ENCODE data around the gene BTAF1. TPM values are rescaled to one million over a fixed set of nuclear protein-coding genes. Genes with fewer than 3 reads are reported as not detected.
"Not testable (repeated sequence)": the region's sequence is repeated elsewhere in the genome, so short reads cannot be mapped to it uniquely, and the experiment has no call there.

BTAF1 gene
- total RNA-seq, 3 donors from 2014 or later, result 44.5 to 49.5 (median 46.3) TPM

DNA sequence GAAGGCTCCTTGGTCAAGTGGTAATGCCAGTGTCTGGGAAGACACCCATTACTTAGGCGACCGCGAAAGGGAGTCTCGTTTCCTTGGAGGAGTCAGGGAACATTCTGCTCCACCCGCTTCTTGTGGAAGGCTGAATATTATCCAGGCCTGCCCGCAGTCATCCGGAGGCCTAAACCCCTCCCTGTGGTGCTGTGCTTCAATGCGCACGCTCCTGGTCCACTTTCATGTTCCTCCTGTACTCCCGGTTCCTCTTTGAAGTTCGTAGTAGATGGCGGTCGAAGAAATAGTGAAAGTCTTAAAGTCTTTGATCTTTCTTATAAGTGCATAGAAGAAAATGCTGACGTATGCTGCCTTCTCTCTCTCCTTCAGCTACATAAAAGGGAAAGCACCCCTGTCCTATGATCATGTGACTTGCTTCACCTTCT lies 29.3 kb upstream of the BTAF1 start:
- H3K36me3 Mint-ChIP-seq (ENCODE audit: insufficient read depth); DNase-seq; H3K4me3 Mint-ChIP-seq; ATAC-seq; H3K4me1 Mint-ChIP-seq (ENCODE audit: low read depth); H3K27me3 Mint-ChIP-seq (ENCODE audit: low read depth); H3K9me3 Mint-ChIP-seq: not testable (repeated sequence)

DNA sequence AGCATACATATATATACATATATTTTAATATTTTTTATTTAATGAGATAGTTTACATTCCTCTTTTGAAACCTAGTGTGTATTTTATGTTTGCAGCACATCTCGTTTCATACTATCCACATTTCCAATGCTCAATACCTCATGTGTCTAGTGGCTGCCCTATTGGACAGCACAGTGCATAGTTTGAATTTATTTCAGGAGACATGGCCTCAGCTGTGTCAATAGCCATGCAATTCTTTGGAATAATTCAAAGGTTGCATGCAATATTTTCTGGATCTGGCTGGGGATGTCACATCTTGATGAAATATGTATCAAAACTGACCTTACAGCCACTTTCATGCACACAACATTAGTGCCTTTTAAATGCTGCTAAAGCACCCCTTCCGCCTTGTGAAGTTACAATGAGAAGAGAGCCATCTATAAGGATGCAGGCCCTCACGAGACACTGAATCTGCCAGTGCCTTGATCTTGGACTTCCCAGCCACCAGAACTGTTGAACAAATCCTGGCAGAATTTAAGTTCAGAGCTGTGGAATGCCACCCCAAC lies 27.3 kb upstream of the BTAF1 start:
- Mint-ChIP-seq H3K4me1 (ENCODE audit: low read depth) (peaks cover 3% of the 10 kb centered on the region), H3K36me3 (ENCODE audit: insufficient read depth) (no peaks in the 10 kb centered on the region), H3K27me3 (ENCODE audit: low read depth) (peaks cover 2% of the 10 kb centered on the region), H3K4me3 (no peak overlapping the region), H3K9me3 (no peaks in the 10 kb centered on the region)
- no peak for ATAC-seq
- no peak for DNase-seq

DNA sequence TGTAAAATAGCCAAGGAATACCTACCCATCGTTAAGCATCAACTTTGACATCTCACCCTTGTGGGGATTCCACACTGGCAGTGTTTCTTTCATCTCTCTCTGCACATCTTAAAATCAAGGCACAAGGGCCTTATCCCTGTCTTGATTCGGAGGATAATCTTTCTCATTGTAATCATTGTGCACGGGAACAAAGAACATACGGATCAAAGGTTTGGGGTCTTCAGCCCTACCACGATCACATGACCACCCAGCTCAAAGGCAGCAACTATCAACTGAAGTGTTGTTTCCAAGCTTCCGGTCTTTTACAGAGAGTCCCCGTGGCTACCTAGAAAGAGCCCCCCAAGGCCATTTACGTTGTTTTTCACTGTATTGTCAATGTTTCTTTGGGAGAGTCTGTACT lies 26.1 kb upstream of the BTAF1 start:
- Mint-ChIP-seq H3K27me3 (ENCODE audit: low read depth) (peaks cover 2% of the 10 kb centered on the region), H3K4me3 (no peak overlapping the region), H3K36me3 (ENCODE audit: insufficient read depth) (no peaks in the 10 kb centered on the region), H3K4me1 (ENCODE audit: low read depth) (peaks cover 14% of the 10 kb centered on the region), H3K9me3 (no peaks in the 10 kb centered on the region)
- DNase-seq (no peak), ATAC-seq (no peak)

DNA sequence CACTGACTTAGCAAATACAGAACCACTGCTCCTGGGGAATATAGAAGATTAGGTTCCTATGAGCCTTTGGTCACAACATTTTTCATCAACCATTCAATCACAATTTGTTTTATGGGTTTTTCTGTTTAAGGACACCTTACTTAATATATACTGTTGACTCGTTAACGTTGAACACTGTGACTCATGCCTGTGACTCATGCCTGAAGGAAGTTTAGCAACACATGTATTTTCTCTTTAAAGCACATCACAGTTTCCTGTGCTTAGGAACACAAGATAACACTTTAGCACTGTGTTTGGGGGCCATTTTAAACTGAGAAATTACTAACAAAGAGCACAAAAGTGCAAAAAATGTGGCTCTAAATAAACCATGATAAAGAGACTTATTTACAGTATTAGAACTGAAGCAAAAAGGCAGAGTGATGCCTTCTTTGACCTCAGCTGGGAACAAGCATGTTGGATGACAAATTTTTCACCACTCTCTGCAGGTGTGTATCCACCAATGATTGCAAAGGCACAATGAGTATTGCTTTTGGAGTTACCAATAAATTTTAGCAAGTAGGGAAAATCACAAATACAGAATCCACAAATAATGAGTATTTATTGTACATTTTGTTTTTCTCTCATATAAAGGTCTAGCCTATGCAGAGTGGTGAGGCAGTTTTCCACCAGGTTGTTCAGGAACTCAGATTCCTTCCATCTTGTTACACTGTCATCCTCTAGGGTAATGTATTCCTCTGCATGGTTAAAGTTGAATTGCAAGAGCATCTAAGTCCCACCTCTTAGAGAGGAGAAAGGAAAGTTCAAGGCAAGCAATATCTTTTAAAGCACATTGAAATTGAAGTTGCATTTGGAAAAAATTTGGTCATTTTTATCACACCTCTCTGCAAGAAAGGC lies 21.5 kb upstream of the BTAF1 start:
- peak; percentile 99 to 100 for ATAC-seq
- H3K4me1 Mint-ChIP-seq (ENCODE audit: low read depth), result peaks cover 19% of the 10 kb centered on the region
- H3K27me3 Mint-ChIP-seq (ENCODE audit: low read depth), result peaks cover 2% of the 10 kb centered on the region
- H3K4me3 Mint-ChIP-seq, result no peak overlapping the region
- no peaks in the 10 kb centered on the region for H3K9me3 Mint-ChIP-seq
- no peaks in the 10 kb centered on the region for H3K36me3 Mint-ChIP-seq (ENCODE audit: insufficient read depth)
- peak; percentile 47 for DNase-seq

DNA sequence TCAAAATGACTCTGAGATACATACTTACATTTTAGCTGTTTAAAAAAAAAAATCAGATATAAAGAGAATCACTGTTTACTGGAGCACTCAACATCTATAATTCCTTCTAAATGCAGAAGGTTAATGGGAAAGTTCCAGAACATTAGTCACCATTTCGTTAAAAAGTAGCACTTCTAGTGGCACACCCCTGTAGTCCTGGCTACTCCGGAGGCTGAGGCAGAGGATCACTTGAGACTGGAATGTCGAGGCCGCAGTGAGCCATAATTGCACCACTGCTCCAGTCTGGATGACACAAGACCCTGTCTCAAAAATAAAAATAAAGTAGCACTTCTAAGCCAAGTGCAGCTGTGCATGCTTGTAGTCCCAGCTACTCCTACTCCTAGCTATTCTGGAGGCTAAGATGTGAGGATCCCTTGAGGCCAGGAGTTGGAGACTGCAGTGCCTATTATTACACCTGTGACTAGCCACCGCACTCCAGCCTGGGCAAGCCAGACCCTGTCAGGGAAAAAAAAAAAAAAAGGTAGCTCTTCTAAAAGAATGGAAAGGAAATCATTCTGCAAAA lies 16.5 kb upstream of the BTAF1 start:
- H3K9me3 Mint-ChIP-seq, result no peaks in the 10 kb centered on the region

DNA sequence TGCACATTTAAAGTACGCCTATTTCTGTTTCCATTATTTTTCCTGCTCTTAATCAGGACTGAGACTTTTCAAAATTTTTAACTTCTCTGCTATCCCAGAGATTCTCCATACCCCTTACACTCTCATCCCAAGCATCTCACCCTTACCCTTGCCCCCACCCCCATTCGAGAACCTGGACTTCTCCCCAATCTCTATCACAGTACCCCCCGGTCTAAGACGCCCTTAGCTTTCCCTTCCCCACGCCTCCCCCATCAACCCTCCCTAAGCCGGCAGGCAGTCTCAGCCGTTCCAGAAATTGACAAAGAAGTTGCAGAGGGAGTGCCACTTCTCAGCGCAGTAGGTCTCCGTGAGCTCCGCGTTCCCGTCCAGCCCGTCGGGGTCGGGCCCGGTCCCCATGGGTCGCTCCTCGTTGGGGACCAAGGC lies 15.6 kb upstream of the BTAF1 start:
- Mint-ChIP-seq H3K36me3 (ENCODE audit: insufficient read depth) (no peaks in the 10 kb centered on the region), H3K27me3 (ENCODE audit: low read depth) (peaks cover under 1% of the 10 kb centered on the region), H3K4me1 (ENCODE audit: low read depth) (peaks cover 16% of the 10 kb centered on the region), H3K9me3 (no peaks in the 10 kb centered on the region), H3K4me3 (peak overlapping the region; percentile 90)
- ATAC-seq (no peak), DNase-seq (no peak)

More for the DNA sequence above, 16.5 kb upstream of the BTAF1 start:
- Mint-ChIP-seq H3K36me3 (ENCODE audit: insufficient read depth) (no peaks in the 10 kb centered on the region), H3K27me3 (ENCODE audit: low read depth) (no peaks in the 10 kb centered on the region), H3K4me3 (peak overlapping the region; percentile 90), H3K4me1 (ENCODE audit: low read depth) (peaks cover 22% of the 10 kb centered on the region)
- DNase-seq, result no peak
- no peak for ATAC-seq

DNA sequence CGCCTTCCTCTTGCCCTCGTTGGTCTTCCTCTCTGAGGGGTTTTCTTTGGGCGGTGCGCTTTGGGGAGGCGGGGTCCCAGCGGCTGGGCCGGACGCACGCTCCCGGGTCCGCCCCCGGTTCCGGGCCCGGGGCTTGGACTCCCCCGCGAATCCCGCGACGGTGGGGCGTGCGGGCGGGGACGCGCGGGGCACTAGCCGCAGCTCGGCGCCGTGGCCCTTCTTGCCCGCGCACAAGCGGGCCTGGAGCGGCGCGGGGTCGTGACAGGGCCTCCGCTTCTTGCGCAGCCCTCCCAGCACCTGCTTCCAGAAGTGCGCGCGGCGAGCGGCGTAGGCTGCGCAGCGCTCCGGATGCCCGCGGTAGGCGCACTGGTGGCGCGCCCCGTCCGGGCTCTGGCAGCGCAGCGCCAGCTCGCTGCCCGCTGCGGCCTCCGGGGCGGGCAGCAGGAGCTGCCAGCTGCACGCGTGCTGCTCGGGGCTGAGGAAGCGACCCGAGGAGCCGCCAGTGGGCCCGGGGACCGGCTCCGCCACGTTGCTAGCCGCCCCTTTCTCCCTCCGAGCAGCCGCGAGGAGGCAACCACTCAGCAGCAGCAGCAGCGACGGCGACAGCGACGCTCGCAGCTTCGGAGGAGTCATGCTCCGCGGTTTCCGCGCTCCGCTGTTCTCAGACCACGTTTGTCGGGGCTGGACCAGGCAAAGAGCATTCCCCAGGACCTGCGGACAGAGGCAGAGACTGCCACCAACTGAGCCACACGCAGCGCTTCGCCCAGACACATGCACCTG lies 15.0 kb upstream of the BTAF1 start:
- Mint-ChIP-seq H3K27me3 (ENCODE audit: low read depth) (peaks cover 1% of the 10 kb centered on the region), H3K4me1 (ENCODE audit: low read depth) (peaks cover 16% of the 10 kb centered on the region), H3K4me3 (peak overlapping the region; percentile 90), H3K36me3 (ENCODE audit: insufficient read depth) (no peaks in the 10 kb centered on the region), H3K9me3 (no peaks in the 10 kb centered on the region)
- peak; percentile 92 to 94 for ATAC-seq
- peak; percentile 63 for DNase-seq

DNA sequence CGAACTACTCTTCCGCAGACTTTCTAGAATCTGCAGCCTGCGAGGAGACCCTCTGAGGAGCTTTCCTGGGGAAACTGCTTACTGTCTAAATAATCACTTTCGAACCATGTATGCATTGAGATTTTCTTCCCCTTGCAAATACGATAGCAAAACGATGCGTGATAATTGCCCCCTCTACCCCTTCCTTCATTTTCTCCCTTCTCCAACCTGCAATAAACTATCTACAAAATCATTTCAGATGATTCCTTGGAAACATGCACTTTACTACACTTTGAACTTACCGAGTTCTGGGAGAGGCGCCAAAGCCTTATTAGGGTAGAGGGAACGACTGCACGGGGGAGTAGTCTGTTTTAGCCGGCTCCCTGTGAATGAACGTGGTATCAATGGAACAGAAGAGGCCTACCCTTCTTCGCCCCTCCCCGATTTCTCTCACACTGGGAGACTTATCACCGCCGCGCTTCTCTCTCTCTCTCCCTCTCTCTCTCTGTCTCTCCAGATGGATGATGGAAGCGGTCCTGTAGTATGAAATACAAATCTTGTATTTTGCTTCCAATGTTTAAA lies 14.4 kb upstream of the BTAF1 start, which contains the start of gene FGFBP3:
TSS of gene FGFBP3 (minus strand) at position 370 of the 561 bp plus-strand sequence. CDS start 517 bp downstream, outside the sequence.
- no peaks in the 10 kb centered on the region for H3K9me3 Mint-ChIP-seq
- H3K4me1 Mint-ChIP-seq (ENCODE audit: low read depth), result peaks cover 16% of the 10 kb centered on the region
- H3K4me3 Mint-ChIP-seq, result peak within 1 kb of the TSS; percentile 86
- H3K27me3 Mint-ChIP-seq (ENCODE audit: low read depth), result peaks cover 7% of the 10 kb centered on the region
- ATAC-seq, result peak; percentile 14 to 16
- H3K36me3 Mint-ChIP-seq (ENCODE audit: insufficient read depth), result no peaks in the 10 kb centered on the region
- DNase-seq, result peak; percentile 16

DNA sequence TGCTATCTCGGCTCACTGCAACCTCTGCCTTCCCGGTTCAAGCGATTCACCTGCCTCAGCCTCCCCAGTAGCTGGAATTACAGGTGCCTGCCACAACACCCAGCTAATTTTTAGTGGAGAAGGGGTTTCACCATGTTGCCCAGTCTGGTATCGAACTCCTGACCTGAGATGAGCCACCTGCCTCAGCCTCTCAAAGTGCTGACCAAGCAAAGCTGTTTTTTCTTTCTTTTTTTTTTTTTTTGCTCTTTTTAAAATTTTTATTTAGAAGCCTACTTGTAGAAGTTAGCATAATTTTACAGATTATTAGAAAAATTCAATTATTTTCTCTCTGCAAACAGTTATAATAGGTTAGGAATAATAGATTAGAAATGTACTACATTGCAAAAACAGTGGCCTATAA lies 13.1 kb upstream of the BTAF1 start:
- ATAC-seq, result no peak
- DNase-seq, result no peak
- H3K27me3 Mint-ChIP-seq (ENCODE audit: low read depth), result peaks cover 13% of the 10 kb centered on the region
- H3K9me3 Mint-ChIP-seq, result no peaks in the 10 kb centered on the region
- no peaks in the 10 kb centered on the region for H3K36me3 Mint-ChIP-seq (ENCODE audit: insufficient read depth)
- H3K4me3 Mint-ChIP-seq, result no peak overlapping the region
- H3K4me1 Mint-ChIP-seq (ENCODE audit: low read depth), result peaks cover 16% of the 10 kb centered on the region

DNA sequence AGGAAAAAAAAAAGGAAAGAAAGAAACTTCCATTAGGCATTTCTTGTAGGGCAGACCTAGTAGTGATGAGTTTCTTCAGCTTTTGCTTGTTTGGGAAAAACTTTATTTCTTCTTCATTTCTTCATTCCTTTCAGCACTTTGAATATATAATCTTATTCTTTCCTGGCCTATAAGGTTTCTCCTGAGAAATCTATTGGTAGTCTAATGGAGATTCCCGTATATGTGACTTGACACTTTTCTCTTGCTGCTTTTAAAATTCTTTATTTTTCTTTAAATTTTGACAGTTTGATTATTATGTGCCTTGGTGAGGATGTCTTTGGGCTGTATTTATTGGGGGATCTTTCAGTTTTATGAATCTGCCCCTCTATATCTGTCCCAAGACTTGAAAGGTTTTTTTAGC lies 3.9 kb upstream of the BTAF1 start:
- Mint-ChIP-seq H3K4me1 (ENCODE audit: low read depth) (peaks cover 10% of the 10 kb centered on the region), H3K27me3 (ENCODE audit: low read depth) (peaks cover 27% of the 10 kb centered on the region), H3K4me3 (no peak overlapping the region), H3K36me3 (ENCODE audit: insufficient read depth) (no peaks in the 10 kb centered on the region), H3K9me3 (no peaks in the 10 kb centered on the region)
- DNase-seq, result no peak
- ATAC-seq, result no peak

DNA sequence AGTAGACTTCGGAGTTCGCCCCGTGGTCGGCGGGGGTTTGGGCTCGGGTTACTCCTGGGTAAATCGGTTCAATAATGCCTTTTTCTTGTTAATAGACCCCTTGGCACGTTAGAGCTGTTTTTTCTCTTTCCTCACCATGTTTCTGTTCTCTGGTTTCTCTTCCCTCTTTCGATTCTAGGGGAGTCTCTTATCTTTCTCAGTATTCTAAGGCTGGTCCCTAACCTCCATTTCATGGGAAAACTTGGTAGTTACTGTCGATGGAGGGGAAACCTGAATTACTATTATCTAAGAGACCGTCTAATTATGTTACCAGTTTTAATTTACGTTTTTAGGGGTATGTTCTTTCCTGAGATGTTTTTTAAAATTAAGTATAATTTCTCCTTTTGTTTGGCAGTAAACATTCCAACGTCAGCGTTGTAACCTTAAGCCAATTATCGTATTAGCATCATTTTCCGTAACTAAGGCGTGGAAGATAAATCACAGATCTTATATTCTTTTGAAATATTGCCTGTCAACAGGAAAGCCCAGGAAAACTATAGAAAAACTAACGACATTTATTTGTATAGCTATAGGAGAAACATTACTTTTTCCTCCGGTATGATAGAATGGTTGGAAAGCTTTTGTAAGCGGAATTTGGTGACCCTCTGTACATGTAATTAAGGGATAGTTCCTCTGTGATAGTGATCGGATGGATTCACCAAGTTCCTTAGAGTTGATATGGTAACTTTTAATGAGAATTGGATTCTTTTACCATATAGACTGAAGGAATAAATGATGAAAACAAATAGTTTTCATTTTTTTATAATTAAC lies 847 bp downstream of the BTAF1 start:
- Mint-ChIP-seq H3K4me1 (ENCODE audit: low read depth) (peaks cover 42% of the 10 kb centered on the region), H3K4me3 (peak overlapping the region; percentile 95), H3K27me3 (ENCODE audit: low read depth) (no peaks in the 10 kb centered on the region), H3K36me3 (ENCODE audit: insufficient read depth) (peaks cover 18% of the 10 kb centered on the region), H3K9me3 (no peaks in the 10 kb centered on the region)
- ATAC-seq, result peak in 1 of 2 donors; percentile 2
- no peak for DNase-seq

DNA sequence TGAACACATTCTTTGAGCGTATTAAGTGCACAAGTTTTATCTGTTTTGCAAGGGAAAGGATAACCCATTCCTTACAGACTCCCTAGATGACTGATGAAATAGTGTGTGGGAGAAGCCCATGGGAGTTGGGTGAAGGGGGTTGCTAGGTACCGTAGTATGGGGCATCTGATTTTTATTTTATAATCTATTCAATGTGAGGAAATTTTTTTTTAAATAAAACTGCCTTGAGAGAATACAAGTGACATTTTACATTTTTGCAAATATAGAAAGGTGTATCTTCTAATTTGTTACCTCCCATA lies 1.4 kb downstream of the BTAF1 start:
- H3K4me1 Mint-ChIP-seq (ENCODE audit: low read depth), result peaks cover 42% of the 10 kb centered on the region
- DNase-seq, result no peak
- H3K4me3 Mint-ChIP-seq, result peak overlapping the region; percentile 95
- peaks cover 18% of the 10 kb centered on the region for H3K36me3 Mint-ChIP-seq (ENCODE audit: insufficient read depth)
- no peaks in the 10 kb centered on the region for H3K9me3 Mint-ChIP-seq
- no peaks in the 10 kb centered on the region for H3K27me3 Mint-ChIP-seq (ENCODE audit: low read depth)
- ATAC-seq, result no peak

DNA sequence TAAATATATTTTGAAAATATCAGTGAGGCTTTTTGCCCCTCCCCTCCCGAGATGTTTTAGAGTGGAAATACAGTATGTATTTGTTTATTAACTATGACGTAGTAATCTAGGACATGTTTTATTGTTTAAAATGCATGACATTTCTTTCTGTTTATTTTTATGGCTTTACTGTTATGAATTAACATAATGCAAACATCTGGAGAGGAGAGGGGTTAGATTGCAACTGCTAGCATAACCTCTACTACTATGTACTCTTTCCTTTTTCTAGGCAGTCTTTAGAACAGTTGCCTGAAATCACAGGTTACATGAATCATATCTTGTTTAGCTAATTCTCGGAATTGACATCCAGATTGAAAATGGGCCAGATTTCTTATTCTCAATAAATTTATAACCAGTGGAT lies 7.4 kb downstream of the BTAF1 start:
- Mint-ChIP-seq H3K36me3 (ENCODE audit: insufficient read depth) (peaks cover 45% of the 10 kb centered on the region), H3K27me3 (ENCODE audit: low read depth) (no peaks in the 10 kb centered on the region), H3K4me3 (no peak overlapping the region), H3K9me3 (no peaks in the 10 kb centered on the region), H3K4me1 (ENCODE audit: low read depth) (peaks cover 66% of the 10 kb centered on the region)
- ATAC-seq (no peak), DNase-seq (no peak)
